Forelimb muscle (tissue), 1 donor: ENCODE results near the gene FLT1. TPM values are rescaled to one million over a fixed set of nuclear protein-coding genes. Genes with fewer than 3 reads are reported as not detected.

Source experiments
- DNase-seq: peaks from one replicate; pipeline ENCODE4 v3.0.0-alpha.2; 2013; ENCODE audit warnings: low read depth
- polyA plus RNA-seq: library from polyadenylated mRNA; unstranded; fragments of 120-200 nt; gene quantifications from one replicate; pipeline ENCODE4 v1.2.1, GENCODE V29; 2013; ENCODE audit not compliant: insufficient read length

Gene FLT1
- polyA plus RNA-seq, 1 donor: 14.4 TPM

- DNase-seq: no peak
Measured at GRCh38 chr13:28320884-28321574, 173.9 kb downstream of the FLT1 start.

DNA sequence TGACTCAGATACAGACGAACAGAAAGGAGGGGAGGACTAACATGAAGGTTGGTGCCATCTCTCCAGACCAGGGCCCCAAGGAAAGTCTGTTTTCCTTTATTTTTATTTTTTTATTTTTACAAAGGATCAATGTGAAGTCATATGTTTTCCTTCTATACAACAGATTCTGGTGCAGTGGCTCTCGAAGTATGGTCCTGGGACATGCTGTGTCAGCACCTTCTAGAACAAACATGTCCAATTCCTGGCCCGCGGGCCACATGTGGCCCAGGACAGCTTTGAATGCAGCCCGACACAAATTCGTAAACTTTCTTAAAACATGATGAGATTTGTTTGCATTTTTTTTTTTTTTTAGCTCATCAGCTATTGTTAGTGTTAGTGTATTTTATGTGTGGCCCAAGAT, 174.7 kb downstream of the FLT1 start:
- no peak for DNase-seq

GRCh38 chr13:28319528-28319927, 175.4 kb downstream of the FLT1 start:
- no peak for DNase-seq

- no peak for DNase-seq
Measured at GRCh38 chr13:28318496-28318895, 176.4 kb downstream of the FLT1 start.

DNA sequence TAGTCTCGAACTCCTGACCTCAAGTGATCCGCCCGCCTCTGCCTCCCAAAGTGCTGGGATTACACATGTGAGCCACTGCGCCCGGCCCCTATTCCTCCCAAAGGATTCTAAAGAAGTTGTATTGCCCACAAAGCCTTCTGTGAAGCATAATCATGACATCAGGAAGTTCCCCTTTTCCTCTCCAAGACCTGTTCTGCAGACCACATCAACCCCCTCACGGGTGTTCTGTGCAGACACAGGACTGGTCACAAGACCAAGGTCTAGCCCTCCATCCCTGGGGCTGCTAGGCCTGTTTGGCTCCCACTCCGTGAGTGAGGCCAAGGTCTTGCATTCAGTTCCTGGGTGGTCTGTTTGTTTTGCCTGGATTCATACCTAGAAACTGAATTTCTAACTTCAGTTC, 178.1 kb downstream of the FLT1 start:
- DNase-seq: no peak

GRCh38 chr13:28316129-28316528, 178.8 kb downstream of the FLT1 start:
- DNase-seq: no peak

DNA sequence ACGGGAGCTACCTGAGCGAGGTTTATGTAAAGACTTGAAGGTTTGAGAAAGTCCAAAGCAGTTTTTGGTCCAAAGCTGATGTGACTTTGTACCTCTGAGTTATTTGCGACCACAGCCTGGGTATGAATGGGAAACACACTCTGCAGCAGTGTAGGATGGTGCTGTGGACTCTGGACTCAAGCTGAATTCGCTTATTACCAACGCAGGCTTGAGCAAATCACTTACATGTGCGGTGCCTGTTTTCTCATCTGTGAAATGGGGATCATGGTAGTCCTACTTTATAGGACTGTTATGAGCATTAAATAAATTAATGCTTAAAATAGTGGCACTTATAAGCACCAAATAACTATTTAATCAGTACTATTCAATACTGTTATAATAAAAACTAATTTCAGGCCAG, 180.0 kb downstream of the FLT1 start:
- DNase-seq: no peak

GRCh38 chr13:28313579-28313978, 181.3 kb downstream of the FLT1 start:
- no peak for DNase-seq

- DNase-seq: no peak
Measured at GRCh38 chr13:28306325-28306724, 188.6 kb downstream of the FLT1 start.

GRCh38 chr13:28301839-28302238, 193.1 kb downstream of the FLT1 start:
- no peak for DNase-seq

DNA sequence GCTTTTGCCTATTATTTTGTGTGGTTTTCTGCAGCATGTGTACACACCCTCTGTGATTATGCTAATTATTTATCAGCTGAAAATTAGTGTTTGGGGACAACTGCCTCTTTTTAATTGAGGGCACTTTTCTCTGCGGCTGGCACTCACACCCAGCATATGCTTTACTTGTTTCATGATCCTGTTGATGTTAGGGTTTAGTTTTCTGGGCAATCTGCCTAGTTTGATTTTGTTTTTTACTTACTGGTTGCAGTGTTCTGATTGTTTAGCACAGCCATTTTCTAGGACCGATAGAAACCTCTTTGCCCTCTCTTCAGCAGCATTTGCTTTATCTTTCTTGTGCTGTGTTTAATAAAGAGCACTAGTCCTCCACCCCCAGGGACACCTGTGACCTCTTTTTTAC, 195.0 kb downstream of the FLT1 start:
- no peak for DNase-seq

DNA sequence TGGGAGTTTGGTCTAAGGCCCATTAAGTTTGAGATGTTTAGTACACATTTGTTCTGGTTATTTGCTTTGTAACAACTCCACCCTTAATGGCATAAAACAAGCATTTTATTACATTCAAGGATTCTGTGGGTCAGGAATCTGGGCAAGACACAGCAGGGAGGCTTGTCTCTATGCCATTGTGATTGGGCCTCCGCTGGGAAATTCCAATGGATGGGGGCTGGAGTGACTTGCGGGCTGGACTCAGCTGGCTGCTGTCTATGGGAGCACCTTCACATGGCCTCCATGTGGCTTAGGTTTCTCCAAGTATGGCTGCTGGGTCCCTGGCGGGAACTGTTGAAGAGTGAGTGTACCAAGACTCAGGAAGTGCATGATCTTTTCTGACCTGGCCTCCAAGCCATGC, 197.6 kb downstream of the FLT1 start:
- DNase-seq: no peak

DNA sequence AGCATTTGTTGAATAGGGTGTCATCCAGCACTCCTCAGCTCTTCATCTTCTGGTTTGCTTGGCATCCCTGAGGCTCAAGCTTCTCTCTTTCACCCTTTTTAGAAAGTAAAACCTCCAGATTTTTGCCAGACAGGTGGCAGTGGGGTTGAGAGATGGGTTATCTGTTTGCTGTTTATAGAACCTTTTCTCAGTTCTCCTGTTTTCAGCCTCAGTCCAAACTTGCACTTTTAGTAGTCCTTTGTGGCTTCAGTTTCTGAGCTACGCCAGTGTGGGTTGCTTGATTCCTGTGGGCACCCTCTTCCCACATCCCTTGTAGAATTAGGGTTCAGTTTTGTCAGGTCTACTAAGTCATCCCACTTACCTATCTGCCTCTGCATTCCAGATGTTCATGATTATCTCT, 208.7 kb downstream of the FLT1 start:
- DNase-seq: no peak

DNA sequence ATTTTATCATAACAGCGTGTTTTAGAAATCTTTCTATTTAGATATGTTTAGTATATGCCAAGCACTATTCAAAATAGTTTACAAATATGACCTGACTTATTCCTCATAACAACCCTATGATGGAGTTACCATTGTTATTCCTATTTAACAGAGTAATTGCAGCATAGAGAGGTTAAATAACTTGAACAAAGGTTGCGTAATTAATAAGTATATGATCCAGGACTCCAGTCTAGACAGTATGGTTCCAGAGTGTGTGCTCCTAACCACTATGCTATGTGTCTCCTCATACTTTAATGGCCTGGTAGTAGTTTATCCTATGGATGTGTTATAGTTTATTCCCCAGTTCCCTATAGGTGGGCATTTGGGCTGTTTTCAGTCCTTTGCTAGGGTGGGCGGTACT, 211.3 kb downstream of the FLT1 start:
- no peak for DNase-seq

- no peak for DNase-seq
Measured at GRCh38 chr13:28282451-28282850, 212.5 kb downstream of the FLT1 start.

- DNase-seq: no peak
Measured at GRCh38 chr13:28273919-28274318, 221.0 kb downstream of the FLT1 start.

GRCh38 chr13:28271056-28271840, 223.7 kb downstream of the FLT1 start:
- DNase-seq: no peak

- peak; percentile 5 for DNase-seq
Measured at GRCh38 chr13:28268800-28269223, 226.1 kb downstream of the FLT1 start.

DNA sequence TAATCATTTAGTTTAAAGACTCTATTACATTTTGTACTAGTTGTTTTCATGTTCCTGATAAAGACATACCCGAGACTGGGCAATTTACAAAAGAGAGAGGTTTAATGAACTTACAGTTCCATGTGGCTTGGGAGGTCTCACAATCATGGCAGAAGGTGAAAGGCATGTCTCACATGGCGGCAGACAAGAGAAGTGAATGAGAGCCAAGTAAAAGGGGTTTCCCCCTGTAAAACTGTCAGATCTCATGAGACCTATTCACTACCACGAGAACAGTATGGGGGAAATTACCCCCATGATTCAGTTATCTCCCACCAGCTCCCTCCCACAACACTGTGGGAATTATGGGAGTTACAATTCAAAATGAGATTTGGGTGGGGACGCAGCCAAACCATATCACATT, 227.4 kb downstream of the FLT1 start:
- no peak for DNase-seq

DNA sequence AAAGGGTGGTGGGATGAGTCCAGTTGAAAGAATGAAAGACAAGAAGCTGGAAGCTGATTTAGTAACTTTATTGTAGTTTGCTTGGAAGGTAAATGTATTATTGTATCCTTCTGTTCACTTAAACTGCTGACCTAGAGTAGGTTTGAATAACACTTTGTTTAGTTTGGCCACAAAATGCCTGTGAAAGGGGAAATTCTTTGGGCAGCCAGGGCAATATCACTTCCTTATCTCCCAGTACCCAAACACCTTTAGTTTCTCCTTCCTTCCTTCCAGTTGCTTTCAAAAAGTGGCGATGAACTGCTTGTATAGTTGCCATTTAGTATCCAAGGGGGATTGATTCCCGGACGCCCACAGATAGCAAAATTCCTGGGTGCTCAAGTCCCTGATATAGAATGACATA, 236.5 kb downstream of the FLT1 start:
- DNase-seq: no peak

- no peak for DNase-seq
Measured at GRCh38 chr13:28257305-28257704, 237.6 kb downstream of the FLT1 start.

GRCh38 chr13:28252547-28252946, 242.4 kb downstream of the FLT1 start:
- DNase-seq: no peak

DNA sequence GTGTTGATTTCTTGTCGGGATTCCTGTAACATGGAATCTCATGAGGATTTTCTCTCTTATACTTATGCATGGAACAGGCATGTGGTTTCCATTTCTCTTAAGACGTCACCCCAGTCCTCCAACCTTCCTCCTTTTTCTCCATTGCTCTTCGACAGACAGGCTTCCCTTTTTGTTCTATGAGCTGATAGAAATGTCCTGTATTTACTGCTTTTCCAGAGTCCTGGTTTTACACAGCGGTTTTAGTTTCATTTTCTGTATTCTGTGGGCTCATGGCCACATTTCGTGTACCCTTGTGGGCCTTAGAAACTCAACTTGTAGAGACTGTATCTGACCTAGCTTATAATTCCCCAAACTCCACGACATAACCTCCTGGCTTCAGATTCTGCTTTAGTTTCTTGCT, 243.5 kb downstream of the FLT1 start:
- DNase-seq: no peak
